A549 (cell line): ENCODE results near the gene WDFY2.

Experiments used
- CTCF ChIP-seq: fragments of >200 bp; sonication (Bioruptor Twin); formaldehyde crosslinking; IDR thresholded peaks from 3 replicates; pipeline ENCODE4 v1.5.1; 2016
- EHF ChIP-seq: fragments of 250-450 bp; sonication (Bioruptor Pico); IDR thresholded peaks from 2 replicates; pipeline ENCODE4 v1.5.0; 2020; ENCODE audit warnings: mild to moderate bottlenecking
- EP300 ChIP-seq, 2 experiments: fragments of >200 bp; sonication (Bioruptor Twin); formaldehyde crosslinking; IDR thresholded peaks; 2 replicates in 1 of 2; 3 replicates in 1 of 2; pipeline ENCODE4 v1.6.1; 2016 to 2017
- MAFK ChIP-seq: fragments of 450-650 bp; IDR thresholded peaks from 2 replicates; pipeline ENCODE4 v1.6.1; 2014; ENCODE audit not compliant: partially characterized antibody
- NFE2L2 ChIP-seq: fragments of 150-350 bp; conservative IDR thresholded peaks from 2 replicates; pipeline ENCODE4 v1.6.1; 2014; ENCODE audit warnings: low read length
- ZFP36 ChIP-seq: fragments of 450-650 bp; IDR thresholded peaks from 2 replicates; pipeline ENCODE4 v1.6.1; 2014; ENCODE audit warnings: borderline replicate concordance; ENCODE audit not compliant: partially characterized antibody

GRCh38 chr13:51816604-51817249 is 232.5 kb downstream of the WDFY2 start:
- TF ChIP-seq MAFK (no peak), CTCF (no peak), ZFP36 (no peak), EP300 (IDR thresholded peaks at IDR 0.05) (no peak), NFE2L2 (no peak), EHF (CRISPR knock-in tag) (no peak)
